Heart left ventricle (tissue), 13 donors: ENCODE results near the gene ARHGEF10L.

Experiments
- POLR2A ChIP-seq, 2 donors: fragments of 450-650 bp; IDR thresholded peaks; one replicate each; pipeline ENCODE4 v1.6.1; 2017; ENCODE audit warnings: antibody characterized with exemption in 2 of 2, mild to moderate bottlenecking in 2 of 2, moderate library complexity in 2 of 2
- TF ChIP-seq, protein P1 (sequence below), 12 donors: fragments of 200-600 bp; sonication (generic) in 4 of 12; IDR thresholded peaks; one replicate each; pipeline versions ENCODE4 v1.5.0 to v1.8.0; 2018 to 2022; ENCODE audit warnings: antibody characterized with exemption in 12 of 12, mild to moderate bottlenecking in 5 of 12
- donor health status: ischemic (EF 13 %, LVEDD 7.1; RV severe dilation, severe dysfunction).
- donor health status: DM: no; HTN: yes; CAD: no.
- donor health status: DM: no; HTN: no; CAD: no.
- donor health status: ischemic (EF 25% LVEDD 6.9; RV normal size, moderate dysfunction).
- donor health status: ischemic (EF 25% LVEDD 5.7; RV mildly dilated, moderate dysfunction).
- donor health status: ischemic (EF 35%, LVEDD 5.7; RV mildly dilated, moderate dysfunction).
- donor health status: nonischemic (EF 11% LVEDD 7.7; RV severe dilation, severe dysfunction).
- donor health status: DM: yes; HTN: yes; CAD: no.
- donor health status: PGD.
- donor health status: ischemic (EF 29% LVEDD 5.4; RV normal size, mild dysfunction).
- donor health status: nonischemic (EF 23%, LVEDD 6.1; RV moderate dilation, normal function).

DNA sequence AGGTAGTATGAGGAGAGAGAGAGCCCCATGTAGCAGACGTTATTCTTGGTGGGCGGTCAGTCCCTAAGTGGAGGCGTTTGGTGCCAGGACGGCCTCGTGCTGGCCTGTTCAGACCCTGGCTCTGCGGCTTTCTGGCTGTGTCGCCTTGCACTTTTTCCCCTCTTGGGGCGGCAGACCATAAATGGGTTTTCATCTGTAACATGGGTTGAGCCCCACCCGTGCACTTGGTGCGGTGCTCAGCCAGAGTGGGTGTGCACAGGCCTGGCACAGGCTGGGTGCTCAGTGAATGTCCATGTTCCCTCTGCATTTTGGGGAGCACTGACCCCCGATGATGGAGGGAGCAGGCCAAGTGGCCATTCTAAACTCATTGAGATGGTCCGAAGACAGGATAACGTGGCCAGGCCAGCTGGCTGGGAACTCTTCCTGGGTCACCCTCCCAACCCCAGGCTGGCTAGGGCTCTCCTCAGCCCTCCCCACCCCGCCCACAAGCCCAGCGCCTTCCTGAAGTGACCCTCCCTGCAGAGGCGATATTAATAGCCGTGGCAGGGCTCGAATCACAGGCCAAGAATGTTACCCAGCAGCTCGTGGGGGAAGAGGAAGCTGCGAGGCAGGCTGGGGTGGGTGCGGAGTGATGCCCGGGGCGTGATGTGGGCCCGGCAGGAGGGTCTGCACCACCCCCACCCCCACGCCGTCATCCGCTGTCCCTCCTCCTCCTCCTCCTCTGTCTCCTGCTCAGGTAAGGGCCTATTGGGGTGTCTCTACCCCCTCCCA, 78.5 kb downstream of the ARHGEF10L start:
- TF ChIP-seq, protein P1, sequence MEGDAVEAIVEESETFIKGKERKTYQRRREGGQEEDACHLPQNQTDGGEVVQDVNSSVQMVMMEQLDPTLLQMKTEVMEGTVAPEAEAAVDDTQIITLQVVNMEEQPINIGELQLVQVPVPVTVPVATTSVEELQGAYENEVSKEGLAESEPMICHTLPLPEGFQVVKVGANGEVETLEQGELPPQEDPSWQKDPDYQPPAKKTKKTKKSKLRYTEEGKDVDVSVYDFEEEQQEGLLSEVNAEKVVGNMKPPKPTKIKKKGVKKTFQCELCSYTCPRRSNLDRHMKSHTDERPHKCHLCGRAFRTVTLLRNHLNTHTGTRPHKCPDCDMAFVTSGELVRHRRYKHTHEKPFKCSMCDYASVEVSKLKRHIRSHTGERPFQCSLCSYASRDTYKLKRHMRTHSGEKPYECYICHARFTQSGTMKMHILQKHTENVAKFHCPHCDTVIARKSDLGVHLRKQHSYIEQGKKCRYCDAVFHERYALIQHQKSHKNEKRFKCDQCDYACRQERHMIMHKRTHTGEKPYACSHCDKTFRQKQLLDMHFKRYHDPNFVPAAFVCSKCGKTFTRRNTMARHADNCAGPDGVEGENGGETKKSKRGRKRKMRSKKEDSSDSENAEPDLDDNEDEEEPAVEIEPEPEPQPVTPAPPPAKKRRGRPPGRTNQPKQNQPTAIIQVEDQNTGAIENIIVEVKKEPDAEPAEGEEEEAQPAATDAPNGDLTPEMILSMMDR (IDR thresholded peaks at IDR 0.05) = no peak
- TF ChIP-seq POLR2A (IDR thresholded peaks at IDR 0.05) = peak in 1 of 2 donors; percentile 57
